ENCODE data around the gene NT5C1A.

Gene NT5C1A

DNA sequence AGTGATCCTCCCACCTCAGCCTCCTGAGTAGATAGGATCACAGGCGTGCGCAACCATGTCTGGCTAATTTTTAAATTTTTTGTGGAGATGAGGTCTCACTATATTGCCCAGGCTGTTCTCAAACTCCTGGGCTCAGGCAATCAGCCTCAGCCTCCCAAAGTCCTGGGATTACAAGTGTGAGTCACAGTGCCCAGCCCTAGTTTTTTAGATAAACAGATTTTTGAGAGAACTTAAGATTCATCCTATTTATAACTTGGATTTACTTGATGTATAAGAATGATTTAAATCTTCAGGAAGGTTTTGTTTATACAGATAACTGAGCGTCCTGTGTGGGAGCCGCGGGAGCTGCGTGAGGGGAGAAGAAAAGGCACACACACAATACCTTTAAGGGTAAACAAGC lies 58.7 kb downstream of the NT5C1A start:
- no peak for DNase-seq (ENCODE audit: extremely low read depth in 1 of 2, low read depth in 1 of 2)

GRCh38 chr1:39609618-39610331 lies 62.1 kb downstream of the NT5C1A start:
- peak; percentile 49 to 66 for DNase-seq (ENCODE audit: extremely low read depth in 1 of 2, low read depth in 1 of 2)

All from activated CD8-positive, alpha-beta memory T cell treated with anti-CD3 and anti-CD28 coated beads for 1 hour (primary cell).